Urinary bladder (tissue), 4 donors: ENCODE results near the gene CTXN1. TPM values are rescaled to one million over a fixed set of nuclear protein-coding genes. Genes with fewer than 3 reads are reported as not detected.
"Not testable (repeated sequence)": the region's sequence is repeated elsewhere in the genome, so short reads cannot be mapped to it uniquely, and the experiment has no call there.

ENCODE experiments used
- DNase-seq: peaks from one replicate; pipeline ENCODE4 v3.0.0-alpha.2; 2015; ENCODE audit errors: extremely low spot score
- H3K27ac ChIP-seq: one replicate; pipeline ENCODE4 v1.5.1; 2013; ENCODE audit warnings: low read depth, mild to moderate bottlenecking, moderate library complexity
- H3K36me3 ChIP-seq: one replicate; pipeline ENCODE4 v1.6.1; 2013; ENCODE audit warnings: mild to moderate bottlenecking, moderate library complexity; ENCODE audit not compliant: insufficient read depth
- H3K4me1 ChIP-seq: one replicate; pipeline ENCODE4 v1.6.1; 2013; ENCODE audit warnings: mild to moderate bottlenecking, moderate library complexity; ENCODE audit not compliant: insufficient read depth
- H3K4me3 ChIP-seq: one replicate; pipeline ENCODE4 v1.5.1; 2013; ENCODE audit warnings: low read depth, low read length
- WGBS: extraction: QIAGEN DNeasy Blood & Tissue Kit; methylation state at CpG from one replicate; pipeline ENCODE4 v1.1.7; 2013; 5-methylcytosine and 5-hydroxymethylcytosine counted together
- polyA plus RNA-seq: library from polyadenylated mRNA; stranded (reverse); fragments of 200-250 nt; gene quantifications from one replicate; pipeline ENCODE4 v1.2.3, GENCODE V29; 2013
- total RNA-seq: library from RNA; depleted of rRNA; stranded (reverse); fragments of >200 nt; gene quantifications from one replicate; pipeline ENCODE4 v1.2.3, GENCODE V29; 2014
- donor health status: healthy with polysubstance abuse.
- donor health status: healthy.

Gene CTXN1
- total and polyA plus RNA-seq, 2 donors, result 0.63 to 22.1 TPM

GRCh38 chr19:7918615-7919421 lies 7.1 kb downstream of the CTXN1 start:
- 48% methylated on average over 42 of the region's 42 CpGs for WGBS
- H3K36me3 ChIP-seq, result no peaks in the 10 kb centered on the region
- H3K4me3 ChIP-seq, result no peak overlapping the region
- H3K4me1 ChIP-seq, result no peaks in the 10 kb centered on the region
- no peak overlapping the region for H3K27ac ChIP-seq
- no peak for DNase-seq

- WGBS, result 29% methylated on average over 29 of the region's 29 CpGs
- DNase-seq, H3K36me3 ChIP-seq, H3K4me3 ChIP-seq, H3K4me1 ChIP-seq, H3K27ac ChIP-seq: not testable (repeated sequence)
Measured at GRCh38 chr19:7918062-7918614, 7.8 kb downstream of the CTXN1 start.

- H3K36me3 ChIP-seq, result no peaks in the 10 kb centered on the region
- H3K27ac ChIP-seq, result no peak overlapping the region
- peak overlapping the region; percentile 24 for H3K4me3 ChIP-seq
- H3K4me1 ChIP-seq, result no peaks in the 10 kb centered on the region
- no peak for DNase-seq
- WGBS, result 1% methylated on average over 71 of the region's 71 CpGs
Measured at GRCh38 chr19:7917267-7918061, 8.5 kb downstream of the CTXN1 start.

- Histone ChIP-seq H3K4me3 (peak overlapping the region; percentile 32), H3K4me1 (no peaks in the 10 kb centered on the region), H3K27ac (no peak overlapping the region), H3K36me3 (peaks cover 2% of the 10 kb centered on the region)
- 8% methylated on average over 12 of the region's 12 CpGs for WGBS
- no peak for DNase-seq
Measured at GRCh38 chr19:7916955-7917266, 9.0 kb downstream of the CTXN1 start.

GRCh38 chr19:7916103-7916954 lies 9.6 kb downstream of the CTXN1 start:
- Histone ChIP-seq H3K36me3 (peaks cover 5% of the 10 kb centered on the region), H3K27ac (no peak overlapping the region), H3K4me3 (peak overlapping the region; percentile 32), H3K4me1 (no peaks in the 10 kb centered on the region)
- under 1% methylated on average over 104 of the region's 104 CpGs for WGBS
- DNase-seq, result no peak

- DNase-seq, result no peak
- WGBS, result 46% methylated on average over 24 of the region's 24 CpGs
- Histone ChIP-seq H3K27ac (no peak overlapping the region), H3K36me3 (peaks cover 8% of the 10 kb centered on the region), H3K4me1 (no peaks in the 10 kb centered on the region), H3K4me3 (peak overlapping the region; percentile 5)
Measured at GRCh38 chr19:7915250-7916102, 10.5 kb downstream of the CTXN1 start.

- H3K36me3 ChIP-seq, result peaks cover 12% of the 10 kb centered on the region
- 61% methylated on average over 12 of the region's 12 CpGs for WGBS
Measured at GRCh38 chr19:7914598-7915045, 11.3 kb downstream of the CTXN1 start, which contains the start of gene TGFBR3L. Gene TGFBR3L (plus strand): TSS chr19:7914830.

GRCh38 chr19:7914099-7914498 lies 11.8 kb downstream of the CTXN1 start:
- Histone ChIP-seq H3K27ac (no peak overlapping the region), H3K4me3 (no peak overlapping the region)
- 50% methylated on average over 12 of the region's 12 CpGs for WGBS

More at GRCh38 chr19:7914598-7915045, 11.3 kb downstream of the CTXN1 start, which contains the start of gene TGFBR3L:
- no peak within 1 kb of the TSS for H3K4me3 ChIP-seq
- no peaks in the 10 kb centered on the region for H3K4me1 ChIP-seq
- DNase-seq, result no peak
- no peak within 1 kb of the TSS for H3K27ac ChIP-seq

GRCh38 chr19:7913652-7914051 lies 12.3 kb downstream of the CTXN1 start:
- 87% methylated on average over 10 of the region's 10 CpGs for WGBS
- Histone ChIP-seq H3K4me1 (no peaks in the 10 kb centered on the region), H3K4me3 (no peak overlapping the region), H3K36me3 (peaks cover 12% of the 10 kb centered on the region), H3K27ac (no peak overlapping the region)
- DNase-seq, result no peak

More at GRCh38 chr19:7914099-7914498, 11.8 kb downstream of the CTXN1 start:
- no peaks in the 10 kb centered on the region for H3K4me1 ChIP-seq
- H3K36me3 ChIP-seq, result peaks cover 12% of the 10 kb centered on the region
- no peak for DNase-seq

GRCh38 chr19:7912697-7913564 lies 13.0 kb downstream of the CTXN1 start:
- Histone ChIP-seq H3K4me3 (no peak overlapping the region), H3K4me1 (no peaks in the 10 kb centered on the region), H3K27ac (no peak overlapping the region), H3K36me3 (peaks cover 12% of the 10 kb centered on the region)
- 93% methylated on average over 39 of the region's 39 CpGs for whole genome bisulfite sequencing
- DNase-seq, result no peak

GRCh38 chr19:7912144-7912696 lies 13.7 kb downstream of the CTXN1 start:
- WGBS, result 88% methylated on average over 31 of the region's 31 CpGs

More at GRCh38 chr19:7912144-7912696, 13.7 kb downstream of the CTXN1 start:
- H3K4me1 ChIP-seq, result no peaks in the 10 kb centered on the region
- no peak overlapping the region for H3K27ac ChIP-seq
- DNase-seq, result no peak
- no peak overlapping the region for H3K4me3 ChIP-seq
- H3K36me3 ChIP-seq, result peaks cover 12% of the 10 kb centered on the region
